ENCODE results near the gene MAPKAP1.

MAPKAP1 gene

GRCh38 chr9:125703662-125704061 is 3.3 kb downstream of the MAPKAP1 start:
- peaks cover 41% of the 10 kb centered on the region for H3K4me1 ChIP-seq (ENCODE audit: control insufficient read depth, low read length)
- H3K9me3 ChIP-seq (ENCODE audit: control insufficient read depth, insufficient read depth, low read length) = no peaks in the 10 kb centered on the region
- no peaks in the 10 kb centered on the region for H3F3A ChIP-seq (ENCODE audit: control insufficient read depth, insufficient read depth)
- H3K4me3 ChIP-seq (ENCODE audit: low read length) = no peak overlapping the region
- no peaks in the 10 kb centered on the region for H3K9me2 ChIP-seq (replicated peaks; ENCODE audit: control insufficient read depth, low read length)
- H3K79me2 ChIP-seq (ENCODE audit: control insufficient read depth, low read length) = peaks cover 83% of the 10 kb centered on the region
- peaks cover 15% of the 10 kb centered on the region for H3K36me3 ChIP-seq (ENCODE audit: control insufficient read depth, low read length)
- 0 out of 2 replicates have a peak, but pooled peaks cover 4% of the 10 kb centered on the region for H4K20me1 ChIP-seq (ENCODE audit: control insufficient read depth, insufficient read depth, low read depth, low read length)
- H3K27me3 ChIP-seq (ENCODE audit: control insufficient read depth, low read length) = no peaks in the 10 kb centered on the region
- no peak overlapping the region for H3K27ac ChIP-seq (ENCODE audit: low read depth, low read length)
- H3K4me2 ChIP-seq (ENCODE audit: low read length) = peak overlapping the region; percentile 70; the same call in 1 of the 2 replicates
- TF ChIP-seq EZH2phosphoT487 (IDR thresholded peaks at IDR 0.05; ENCODE audit: borderline replicate concordance, low read length) = no peak

- no peak for TF ChIP-seq CTCF (IDR thresholded peaks at IDR 0.05; ENCODE audit: low read depth, low read length, poor library complexity, severe bottlenecking)
- no peak for TF ChIP-seq EZH2phosphoT487 (IDR thresholded peaks at IDR 0.05; ENCODE audit: borderline replicate concordance, low read length)
- Histone ChIP-seq H3K27ac (ENCODE audit: low read depth, low read length) (no peak overlapping the region), H4K20me1 (ENCODE audit: control insufficient read depth, insufficient read depth, low read depth, low read length) (0 out of 2 replicates have a peak, but pooled peaks cover 4% of the 10 kb centered on the region), H3K4me3 (ENCODE audit: low read length) (no peak overlapping the region), H3K79me2 (ENCODE audit: control insufficient read depth, low read length) (peaks cover 93% of the 10 kb centered on the region), H3F3A (ENCODE audit: control insufficient read depth, insufficient read depth) (no peaks in the 10 kb centered on the region), H3K4me2 (ENCODE audit: low read length) (no peak overlapping the region), H3K27me3 (ENCODE audit: control insufficient read depth, low read length) (no peaks in the 10 kb centered on the region), H3K9me3 (ENCODE audit: control insufficient read depth, insufficient read depth, low read length) (no peaks in the 10 kb centered on the region), H3K36me3 (ENCODE audit: control insufficient read depth, low read length) (peaks cover 15% of the 10 kb centered on the region), H3K4me1 (ENCODE audit: control insufficient read depth, low read length) (peaks cover 34% of the 10 kb centered on the region), H3K9me2 (replicated peaks; ENCODE audit: control insufficient read depth, low read length) (no peaks in the 10 kb centered on the region)
These were observed 5.7 kb downstream of the MAPKAP1 start for GRCh38 chr9:125701351-125701750.

- no peak overlapping the region for H3K4me3 ChIP-seq (ENCODE audit: low read length)
- peaks cover 28% of the 10 kb centered on the region for H3K4me1 ChIP-seq (ENCODE audit: control insufficient read depth, low read length)
- H3K9me2 ChIP-seq (replicated peaks; ENCODE audit: control insufficient read depth, low read length) = no peaks in the 10 kb centered on the region
- H3K27ac ChIP-seq (ENCODE audit: low read depth, low read length) = no peak overlapping the region
- peaks cover 92% of the 10 kb centered on the region for H3K79me2 ChIP-seq (ENCODE audit: control insufficient read depth, low read length)
- no peaks in the 10 kb centered on the region for H3F3A ChIP-seq (ENCODE audit: control insufficient read depth, insufficient read depth)
- H3K36me3 ChIP-seq (ENCODE audit: control insufficient read depth, low read length) = peaks cover 15% of the 10 kb centered on the region
- no peak overlapping the region for H3K4me2 ChIP-seq (ENCODE audit: low read length)
- H4K20me1 ChIP-seq (ENCODE audit: control insufficient read depth, insufficient read depth, low read depth, low read length) = 0 out of 2 replicates have a peak, but pooled peaks cover 4% of the 10 kb centered on the region
- no peak for TF ChIP-seq CTCF (IDR thresholded peaks at IDR 0.05; ENCODE audit: low read depth, low read length, poor library complexity, severe bottlenecking)
- no peak for TF ChIP-seq EZH2phosphoT487 (IDR thresholded peaks at IDR 0.05; ENCODE audit: borderline replicate concordance, low read length)
- H3K27me3 ChIP-seq (ENCODE audit: control insufficient read depth, low read length) = no peaks in the 10 kb centered on the region
- H3K9me3 ChIP-seq (ENCODE audit: control insufficient read depth, insufficient read depth, low read length) = no peaks in the 10 kb centered on the region
These were observed 6.2 kb downstream of the MAPKAP1 start for GRCh38 chr9:125700791-125701190.

- 0 out of 2 replicates have a peak, but pooled peaks cover 4% of the 10 kb centered on the region for H4K20me1 ChIP-seq (ENCODE audit: control insufficient read depth, insufficient read depth, low read depth, low read length)
These were observed 7.1 kb downstream of the MAPKAP1 start for GRCh38 chr9:125699870-125700269.

More at GRCh38 chr9:125699870-125700269, 7.1 kb downstream of the MAPKAP1 start:
- Histone ChIP-seq H3K4me2 (ENCODE audit: low read length) (no peak overlapping the region), H3K36me3 (ENCODE audit: control insufficient read depth, low read length) (peaks cover 11% of the 10 kb centered on the region), H3K27ac (ENCODE audit: low read depth, low read length) (no peak overlapping the region), H3K4me1 (ENCODE audit: control insufficient read depth, low read length) (peaks cover 19% of the 10 kb centered on the region), H3K79me2 (ENCODE audit: control insufficient read depth, low read length) (peaks cover 92% of the 10 kb centered on the region), H3F3A (ENCODE audit: control insufficient read depth, insufficient read depth) (no peaks in the 10 kb centered on the region), H3K4me3 (ENCODE audit: low read length) (no peak overlapping the region), H3K9me3 (ENCODE audit: control insufficient read depth, insufficient read depth, low read length) (no peaks in the 10 kb centered on the region), H3K27me3 (ENCODE audit: control insufficient read depth, low read length) (no peaks in the 10 kb centered on the region), H3K9me2 (replicated peaks; ENCODE audit: control insufficient read depth, low read length) (no peaks in the 10 kb centered on the region)
- TF ChIP-seq CTCF (IDR thresholded peaks at IDR 0.05; ENCODE audit: low read depth, low read length, poor library complexity, severe bottlenecking) (no peak), EZH2phosphoT487 (IDR thresholded peaks at IDR 0.05; ENCODE audit: borderline replicate concordance, low read length) (no peak)
